H1 (cell line): ENCODE measurements around the gene OCSTAMP. TPM values are rescaled to one million over a fixed set of nuclear protein-coding genes. Genes with fewer than 3 reads are reported as not detected.

Experiments
- CTCF ChIA-PET: fragments of 300-600 bp; sonication (Branson Sonifier 250); formaldehyde crosslinking; loops from one replicate; lab custom pipeline; 2021; ENCODE audit not compliant: partially characterized antibody; lab: Charles Lee
- POLR2A ChIA-PET: fragments of 300-600 bp; sonication (Branson Sonifier 250); formaldehyde crosslinking; loops from one replicate; lab custom pipeline; 2021; ENCODE audit warnings: inconsistent platforms; ENCODE audit not compliant: partially characterized antibody; lab: Charles Lee
- DNase-seq, 2 experiments: peaks; one replicate each; pipeline versions ENCODE4 v3.0.0 to v3.0.0-alpha.2; 2010 to 2022; ENCODE audit warnings: low spot score in 2 of 2, low read depth in 1 of 2, mixed read lengths in 1 of 2
- FAIRE-seq: peaks from 2 replicates; lab custom pipeline; 2011; peaks lifted over from hg19 to GRCh38; lab: Jason Lieb, UNC
- H2AFZ ChIP-seq: 2 replicates; pipeline ENCODE4 v1.8.1; 2012; ENCODE audit warnings: low read length, inconsistent platforms
- H2AK5ac ChIP-seq: 2 replicates; pipeline ENCODE4 v1.6.1; 2013; ENCODE audit warnings: low read depth, low read length
- H2BK120ac ChIP-seq: replicated peaks from 2 replicates; pipeline ENCODE3; 2013; ENCODE audit warnings: low read depth, low read length, inconsistent platforms
- H2BK12ac ChIP-seq: 2 replicates; pipeline ENCODE4 v1.6.1; 2013; ENCODE audit warnings: low read depth, low read length
- H2BK15ac ChIP-seq: 2 replicates; pipeline ENCODE4 v1.6.1; 2013; ENCODE audit warnings: low read length
- H2BK20ac ChIP-seq: 2 replicates; pipeline ENCODE4 v1.6.1; 2013; ENCODE audit warnings: low read length
- H2BK5ac ChIP-seq: 2 replicates; pipeline ENCODE4 v1.6.1; 2013; ENCODE audit warnings: low read depth, low read length
- H3K14ac ChIP-seq: 2 replicates; pipeline ENCODE4 v1.6.1; 2013; ENCODE audit warnings: inconsistent platforms; ENCODE audit not compliant: insufficient read length
- H3K18ac ChIP-seq: 2 replicates; pipeline ENCODE4 v1.6.1; 2013; ENCODE audit warnings: low read length; ENCODE audit errors: extremely low read depth
- H3K23ac ChIP-seq: 2 replicates; pipeline ENCODE4 v1.6.1; 2013; ENCODE audit warnings: inconsistent platforms; ENCODE audit not compliant: insufficient read length
- H3K23me2 ChIP-seq: 2 replicates; pipeline ENCODE4 v1.6.1; 2013; ENCODE audit warnings: low read depth, low read length
- H3K27ac ChIP-seq: 2 replicates; pipeline ENCODE4 v1.6.1; 2011; ENCODE audit warnings: low read depth, low read length, inconsistent platforms
- H3K27me3 ChIP-seq, 4 experiments: replicated peaks in 1 of 4; 1 replicate in 1 of 4; 2 replicates in 3 of 4; pipeline versions ENCODE4 v1.6.1 to v1.8.1; 2011 to 2013; ENCODE audit warnings: low read length in 3 of 4, mild to moderate bottlenecking in 3 of 4, inconsistent platforms in 2 of 4, mixed read lengths in 2 of 4, moderate library complexity in 1 of 4; ENCODE audit not compliant: control insufficient read depth in 3 of 4, insufficient read depth in 3 of 4; ENCODE audit errors: extremely low read depth in 1 of 4
- H3K36me3 ChIP-seq, 4 experiments: 2 replicates each; pipeline versions ENCODE4 v1.6.1 to v1.8.1; 2011 to 2013; ENCODE audit warnings: mild to moderate bottlenecking in 4 of 4, low read length in 3 of 4, moderate library complexity in 2 of 4, control low read depth in 1 of 4, inconsistent platforms in 1 of 4; ENCODE audit not compliant: insufficient read depth in 4 of 4, control insufficient read depth in 2 of 4
- H3K4ac ChIP-seq: replicated peaks from 2 replicates; pipeline ENCODE3; 2013; ENCODE audit warnings: low read length, low read depth, mixed read lengths, inconsistent platforms; ENCODE audit not compliant: insufficient read length
- H3K4me1 ChIP-seq, 4 experiments: replicated peaks in 1 of 4; 1 replicate in 1 of 4; 2 replicates in 3 of 4; pipeline versions ENCODE4 v1.6.1 to v1.8.1; 2011 to 2013; ENCODE audit warnings: low read length in 3 of 4, inconsistent platforms in 2 of 4, mixed read lengths in 1 of 4; ENCODE audit not compliant: insufficient read depth in 4 of 4, control insufficient read depth in 3 of 4
- H3K4me2 ChIP-seq, 2 experiments: 2 replicates each; pipeline versions ENCODE4 v1.6.1 to v1.8.1; 2011 to 2013; ENCODE audit warnings: low read depth in 2 of 2, low read length in 2 of 2, control low read depth in 1 of 2, inconsistent platforms in 1 of 2, mild to moderate bottlenecking in 1 of 2; ENCODE audit not compliant: insufficient read depth in 1 of 2
- H3K4me3 ChIP-seq, 4 experiments: fragments of 200-600, 300-600 bp in 1 of 4; sonication (generic), shearing (Covaris generic), sonication (Bioruptor Twin) in 1 of 4; 2 replicates each; pipeline versions ENCODE4 v1.5.1 to v1.8.1; 2011 to 2016; ENCODE audit warnings: low read length in 4 of 4, low read depth in 3 of 4, control low read depth in 2 of 4, inconsistent platforms in 2 of 4, mild to moderate bottlenecking in 2 of 4, mixed read lengths in 1 of 4, moderate library complexity in 1 of 4; ENCODE audit not compliant: insufficient read depth in 2 of 4; ENCODE audit errors: extremely low read depth in 1 of 4
- H3K56ac ChIP-seq: replicated peaks from 2 replicates; pipeline ENCODE3; 2013; ENCODE audit warnings: low read depth, mild to moderate bottlenecking, mixed read lengths, low read length, inconsistent platforms; ENCODE audit not compliant: insufficient read length
- H3K79me1 ChIP-seq: 2 replicates; pipeline ENCODE4 v1.6.1; 2013; ENCODE audit warnings: low read depth, low read length, control low read depth
- H3K79me2 ChIP-seq, 2 experiments: 2 replicates each; pipeline versions ENCODE4 v1.6.1 to v1.8.1; 2012 to 2013; ENCODE audit warnings: low read length in 2 of 2, mild to moderate bottlenecking in 2 of 2, inconsistent platforms in 1 of 2; ENCODE audit not compliant: insufficient read depth in 2 of 2, control insufficient read depth in 1 of 2
- H3K9ac ChIP-seq, 4 experiments: replicated peaks in 1 of 4; 1 replicate in 1 of 4; 2 replicates in 3 of 4; pipeline versions ENCODE4 v1.6.1 to v1.8.1; 2011 to 2013; ENCODE audit warnings: low read depth in 3 of 4, low read length in 3 of 4, control low read depth in 2 of 4, mild to moderate bottlenecking in 2 of 4, moderate library complexity in 2 of 4, inconsistent platforms in 1 of 4; ENCODE audit errors: extremely low read depth in 1 of 4
- H3K9me3 ChIP-seq, 2 experiments: 2 replicates each; pipeline versions ENCODE4 v1.6.1 to v1.8.1; 2012 to 2013; ENCODE audit warnings: mild to moderate bottlenecking in 2 of 2, moderate library complexity in 2 of 2, control low read depth in 1 of 2, inconsistent platforms in 1 of 2, low read depth in 1 of 2, low read length in 1 of 2, mixed read lengths in 1 of 2; ENCODE audit not compliant: insufficient read depth in 2 of 2
- H4K20me1 ChIP-seq, 2 experiments: replicated peaks in 1 of 2; 2 replicates each; pipeline versions ENCODE3 to v1.8.1; 2011 to 2013; ENCODE audit warnings: inconsistent platforms in 2 of 2, low read length in 2 of 2, mild to moderate bottlenecking in 1 of 2; ENCODE audit not compliant: insufficient read depth in 2 of 2, control insufficient read depth in 1 of 2
- H4K5ac ChIP-seq: 2 replicates; pipeline ENCODE4 v1.6.1; 2013; ENCODE audit warnings: low read length, low read depth, mixed read lengths, inconsistent platforms; ENCODE audit not compliant: insufficient read length
- H4K8ac ChIP-seq: 2 replicates; pipeline ENCODE4 v1.8.0; 2013; ENCODE audit warnings: mild to moderate bottlenecking, moderate library complexity, low read length, inconsistent platforms; ENCODE audit not compliant: insufficient read depth; ENCODE audit errors: extremely low read depth
- H4K91ac ChIP-seq: replicated peaks from 2 replicates; pipeline ENCODE3; 2013; ENCODE audit warnings: low read length, mixed read lengths, inconsistent platforms; ENCODE audit not compliant: insufficient read length
- ATF2 ChIP-seq: IDR thresholded peaks from 2 replicates; pipeline ENCODE4 v1.6.1; 2012; ENCODE audit warnings: low read length, inconsistent platforms
- BACH1 ChIP-seq: IDR thresholded peaks from 2 replicates; pipeline ENCODE4 v1.6.1; 2012; ENCODE audit warnings: low read length, improper control_type of control experiment
- CHD1 ChIP-seq: IDR thresholded peaks from 2 replicates; pipeline ENCODE4 v1.6.1; 2012; ENCODE audit warnings: low read depth, low read length, improper control_type of control experiment
- CTBP2 ChIP-seq: IDR thresholded peaks from 2 replicates; pipeline ENCODE4 v1.7.0; 2011; ENCODE audit warnings: borderline replicate concordance, mild to moderate bottlenecking, moderate library complexity, mixed read lengths, low read length; ENCODE audit not compliant: insufficient read depth, insufficient read length
- GABPA ChIP-seq: IDR thresholded peaks from 2 replicates; pipeline ENCODE4 v1.6.1; 2011; ENCODE audit warnings: mild to moderate bottlenecking, low read length, moderate library complexity, borderline replicate concordance; ENCODE audit not compliant: insufficient read depth
- HDAC2 ChIP-seq, 2 experiments: fragments of 300-600 bp in 1 of 2; sonication (generic) in 1 of 2; IDR thresholded peaks; 2 replicates each; pipeline ENCODE4 v1.6.1; 2011 to 2012; ENCODE audit warnings: low read depth in 2 of 2, low read length in 2 of 2, mild to moderate bottlenecking in 2 of 2, moderate library complexity in 2 of 2, borderline replicate concordance in 1 of 2, inconsistent platforms in 1 of 2
- RBBP5 ChIP-seq: IDR thresholded peaks from 2 replicates; pipeline ENCODE4 v1.7.1; 2012; ENCODE audit warnings: low read depth, mild to moderate bottlenecking, inconsistent platforms, low read length, moderate library complexity, borderline replicate concordance
- WGBS, 2 experiments: shearing (Covaris generic) in 1 of 2; methylation state at CpG; one replicate each; pipeline versions ENCODE4 v1.1.6 to v1.1.7; 2013 to 2015; ENCODE audit warnings: low lambda C conversion rate in 2 of 2, mixed read lengths in 2 of 2, inconsistent platforms in 1 of 2, low coverage in 1 of 2, missing lambda C conversion rate in 1 of 2; ENCODE audit not compliant: insufficient replicate concordance in 2 of 2, insufficient coverage in 1 of 2, insufficient read length in 1 of 2; ENCODE audit errors: extremely low coverage in 1 of 2, missing lambda C conversion rate in 1 of 2; 5-methylcytosine and 5-hydroxymethylcytosine counted together
- polyA plus RNA-seq, 7 experiments: library from polyadenylated mRNA; depleted of rRNA in 3 of 7; stranded (reverse) in 5 of 7; unstranded in 2 of 7; fragments of >200 nt in 5 of 7; fragments of 200-250 nt in 2 of 7; gene quantifications; 1 replicate in 5 of 7; 2 replicates in 1 of 7; 4 replicates in 1 of 7; pipeline versions ENCODE4 v1.2.1 to v1.2.3, GENCODE V29; 2011 to 2013; ENCODE audit warnings: missing spikeins in 2 of 7, mixed read lengths in 2 of 7
- total RNA-seq: library from RNA; stranded (reverse); fragmentation: NEBNext Ultra II Directional; extraction: Animal tissue kit (Norgen Biotek cat#: 25700); gene quantifications from 2 replicates; pipeline ENCODE4 v1.2.1, GENCODE V29; 2021

The OCSTAMP gene
- total and polyA plus RNA-seq, 2 of the 8 experiments (the other 6 are each of a cell fraction or from before 2014, with no cell fraction given): 0.09 to 0.13 TPM

GRCh38 chr20:46581391-46581790 is 30.9 kb upstream of the OCSTAMP start:
- CTCF ChIA-PET: interaction anchor here (0.5 to 4.4 kb wide), 12 partner anchors 9 to 68 kb away, joined by 3 to 17 read pairs (median 4); no protein-coding TSS in a partner anchor
- no peaks in the 10 kb centered on the region for H3K79me2 ChIP-seq

More at GRCh38 chr20:46581391-46581790, 30.9 kb upstream of the OCSTAMP start:
- H3K4me2 ChIP-seq: no peak overlapping the region
- H3K4me3 ChIP-seq: no peak overlapping the region
- no peak overlapping the region for H3K23ac ChIP-seq
- H3K14ac ChIP-seq: no peak overlapping the region
- peaks cover 8 to 10% of the 10 kb centered on the region in 2 experiments for H3K9me3 ChIP-seq
- DNase-seq: no peak
- H4K8ac ChIP-seq: no peak overlapping the region
- H3K9ac ChIP-seq: no peak overlapping the region
- no peak overlapping the region for H3K4ac ChIP-seq
- H3K4me1 ChIP-seq: peaks cover 5 to 17% (median 9%) of the 10 kb centered on the region in 4 experiments; a peak in 6 of 7 replicates
- 81% methylated on average over 3 of the region's 3 CpGs; no CpG with 5 or more reads in 1 of the 2 experiments for WGBS, 2 experiments
- no peak overlapping the region for H2BK120ac ChIP-seq
- H4K91ac ChIP-seq: no peak overlapping the region
- no peaks in the 10 kb centered on the region for H3K79me1 ChIP-seq
- no peaks in the 10 kb centered on the region for H3K36me3 ChIP-seq
- POLR2A ChIA-PET: interaction anchor here (1.1 to 1.6 kb wide), 4 partner anchors 8 to 102 kb away, joined by 3 to 7 read pairs (median 4); partner anchors contain the start of gene SLC13A3
- no peak overlapping the region for H3K27ac ChIP-seq
- H3K56ac ChIP-seq: no peak overlapping the region
- H2BK5ac ChIP-seq: no peak overlapping the region
- no peak overlapping the region for H2AK5ac ChIP-seq
- H2BK12ac ChIP-seq: no peak overlapping the region
- H4K5ac ChIP-seq: no peak overlapping the region
- no peaks in the 10 kb centered on the region for H3K27me3 ChIP-seq
- no peak for FAIRE-seq
- H3K18ac ChIP-seq: no peak overlapping the region
- TF ChIP-seq CTBP2: no peak
- no peak for TF ChIP-seq HDAC2 (IDR thresholded peaks at IDR 0.05; ENCODE audit: borderline replicate concordance in 1 of 2, low read depth in 2 of 2, low read length in 2 of 2)
- no peak for TF ChIP-seq BACH1
- TF ChIP-seq ATF2: no peak
- TF ChIP-seq RBBP5: no peak
- TF ChIP-seq GABPA: no peak
- TF ChIP-seq CHD1: no peak
- H4K20me1 ChIP-seq: no peaks in the 10 kb centered on the region
- no peak overlapping the region for H2AFZ ChIP-seq
- H3K23me2 ChIP-seq: no peaks in the 10 kb centered on the region
- no peak overlapping the region for H2BK15ac ChIP-seq
- 0 out of 2 replicates have a peak overlapping the region, but pooled peaks have one; percentile 0 for H2BK20ac ChIP-seq
